Transverse colon (tissue), 4 donors: Measurements from ENCODE around the gene DEPDC7.

ENCODE experiments used
- CTCF ChIP-seq, 5 experiments: fragments of 200-600 bp in 3 of 5; fragments of 450-650 bp in 2 of 5; sonication (generic) in 3 of 5; IDR thresholded peaks; 1 replicate in 2 of 5; 2 replicates in 3 of 5; pipeline ENCODE4 v1.5.1; 2016 to 2017; ENCODE audit warnings: antibody characterized with exemption in 5 of 5, inconsistent platforms in 3 of 5, mild to moderate bottlenecking in 2 of 5, moderate library complexity in 1 of 5
- POLR2A ChIP-seq: fragments of 450-650 bp; IDR thresholded peaks from one replicate; pipeline ENCODE4 v1.6.1; 2016; ENCODE audit warnings: antibody characterized with exemption, mild to moderate bottlenecking, moderate library complexity
- POLR2AphosphoS5 ChIP-seq, 3 donors: sonication (generic); formaldehyde crosslinking; IDR thresholded peaks; one replicate each; pipeline ENCODE4 v1.6.1; 2016; ENCODE audit warnings: antibody characterized with exemption in 3 of 3

DNA sequence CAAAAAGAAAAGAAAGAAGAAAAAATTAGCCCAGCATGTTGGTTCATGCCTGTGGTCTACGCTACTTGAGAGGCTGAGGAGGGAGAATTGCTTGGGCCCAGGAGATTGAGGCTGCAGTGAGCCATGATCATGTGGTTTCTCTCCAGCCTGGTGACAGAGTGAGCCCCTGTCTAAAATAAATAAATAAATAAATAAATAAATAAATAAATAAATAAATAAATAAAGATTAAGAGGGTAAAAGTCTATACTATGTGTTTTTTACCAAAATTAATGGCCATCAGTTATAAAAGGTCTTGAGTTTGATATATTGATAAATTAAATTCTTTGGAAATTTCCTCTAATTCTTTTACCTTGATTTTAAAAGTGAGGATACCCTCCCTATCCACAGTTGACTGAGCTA is 25.2 kb upstream of the DEPDC7 start:
- TF ChIP-seq POLR2A (no peak), CTCF (IDR thresholded peaks at IDR 0.05) (no peak), POLR2AphosphoS5 (IDR thresholded peaks at IDR 0.05) (no peak)
